Fibroblast of the aortic adventitia (primary cell): ENCODE results near the gene CIITA. TPM values are rescaled to one million over a fixed set of nuclear protein-coding genes. Genes with fewer than 3 reads are reported as not detected.

Experiments
- DNase-seq: peaks from one replicate; pipeline ENCODE4 v3.0.0-alpha.2; 2010; ENCODE audit warnings: low read depth
- H3K4me3 ChIP-seq: 2 replicates; pipeline ENCODE4 v1.5.1; 2011; ENCODE audit warnings: low read depth, mild to moderate bottlenecking, control low read depth, low read length, moderate library complexity
- CTCF ChIP-seq: IDR thresholded peaks from 2 replicates; pipeline ENCODE4 v1.5.1; 2011; ENCODE audit warnings: mild to moderate bottlenecking, low read length, control low read depth, inconsistent platforms; ENCODE audit not compliant: insufficient read depth
- total RNA-seq: library from RNA; depleted of rRNA; stranded (reverse); fragments of >200 nt; gene quantifications from 2 replicates; pipeline ENCODE4 v1.2.3, GENCODE V29; 2012; ENCODE audit warnings: low replicate concordance

CIITA gene
- total RNA-seq, 1 donor, result 1.3 TPM

GRCh38 chr16:10840703-10841102 lies 36.3 kb upstream of the CIITA start:
- no peak overlapping the region for H3K4me3 ChIP-seq
- TF ChIP-seq CTCF, result no peak
- no peak for DNase-seq

GRCh38 chr16:10846213-10846998 lies 30.6 kb upstream of the CIITA start:
- TF ChIP-seq CTCF, result no peak
- no peak for DNase-seq
- H3K4me3 ChIP-seq, result no peak overlapping the region

- no peak for DNase-seq
- no peak overlapping the region for H3K4me3 ChIP-seq
- no peak for TF ChIP-seq CTCF
These were observed 29.8 kb upstream of the CIITA start for GRCh38 chr16:10847176-10847575.

- no peak overlapping the region for H3K4me3 ChIP-seq
- no peak for DNase-seq
- no peak for TF ChIP-seq CTCF
These were observed 27.1 kb upstream of the CIITA start for GRCh38 chr16:10849736-10850477.

- no peak for DNase-seq
- no peak overlapping the region for H3K4me3 ChIP-seq
- no peak for TF ChIP-seq CTCF
These were observed 26.5 kb upstream of the CIITA start for GRCh38 chr16:10850478-10850850.

- no peak for DNase-seq
- no peak for TF ChIP-seq CTCF
- H3K4me3 ChIP-seq, result no peak overlapping the region
These were observed 25.5 kb upstream of the CIITA start for GRCh38 chr16:10851512-10851911.
